Measurements from ENCODE around the gene SPATA24.

- no peak for TF ChIP-seq CTCF (IDR thresholded peaks at IDR 0.05; ENCODE audit: low read length)
- no peak for TF ChIP-seq EZH2phosphoT487 (IDR thresholded peaks at IDR 0.05; ENCODE audit: low read length)
These were observed 22.5 kb upstream of the SPATA24 start for GRCh38 chr5:139426203-139426885.

Data from MM.1S (cell line).